ENCODE measurements around the gene ATOSA.

- TF ChIP-seq CTCF (IDR thresholded peaks at IDR 0.05; ENCODE audit: insufficient read depth, low read length) (no peak), REST (IDR thresholded peaks at IDR 0.05; ENCODE audit: insufficient replicate concordance, low read depth) (no peak), POLR2AphosphoS5 (IDR thresholded peaks at IDR 0.05; ENCODE audit: low read depth) (no peak), GABPA (IDR thresholded peaks at IDR 0.05; ENCODE audit: low read depth) (no peak)
These were observed 4.4 kb upstream of the ATOSA start for GRCh38 chr15:52683580-52683979.
